GM12878 (cell line): Measurements from ENCODE around the gene ZNF544.

Source experiments
- EGR1 ChIP-seq, 2 experiments: IDR thresholded peaks; 1 replicate in 1 of 2; 2 replicates in 1 of 2; pipeline ENCODE4 v1.6.1; 2011 to 2012; ENCODE audit warnings: low read depth in 2 of 2, low read length in 2 of 2, borderline replicate concordance in 1 of 2, mild to moderate bottlenecking in 1 of 2, moderate library complexity in 1 of 2
- EZH2 ChIP-seq: IDR thresholded peaks from 2 replicates; pipeline ENCODE4 v1.6.1; 2012; ENCODE audit warnings: low read depth, mild to moderate bottlenecking, control low read depth, inconsistent platforms, low read length, borderline replicate concordance; ENCODE audit not compliant: control insufficient read depth
- HDAC2 ChIP-seq: fragments of 200-600 bp; sonication (generic); IDR thresholded peaks from 2 replicates; pipeline ENCODE4 v1.6.1; 2017
- POLR2A ChIP-seq: IDR thresholded peaks from 2 replicates; pipeline ENCODE4 v1.6.1; 2011; ENCODE audit warnings: low read depth, mild to moderate bottlenecking, low read length
- POLR2AphosphoS5 ChIP-seq: IDR thresholded peaks from 2 replicates; pipeline ENCODE4 v1.6.1; 2011; ENCODE audit warnings: mild to moderate bottlenecking, low read length, inconsistent platforms
- RAD21 ChIP-seq: IDR thresholded peaks from 2 replicates; pipeline ENCODE4 v1.6.1; 2011; ENCODE audit warnings: mild to moderate bottlenecking, low read depth, low read length, moderate library complexity; ENCODE audit not compliant: insufficient read depth
- REST ChIP-seq: IDR thresholded peaks from 2 replicates; pipeline ENCODE4 v1.6.1; 2012; ENCODE audit warnings: mild to moderate bottlenecking, low read depth, low read length
- SIN3A ChIP-seq: IDR thresholded peaks from 2 replicates; pipeline ENCODE4 v1.6.1; 2012; ENCODE audit warnings: low read depth, low read length, improper control_type of control experiment
- SMARCA5 ChIP-seq: fragments of 450-650 bp; IDR thresholded peaks from 2 replicates; pipeline ENCODE4 v1.6.1; 2017; ENCODE audit warnings: mild to moderate bottlenecking
- TCF12 ChIP-seq: IDR thresholded peaks from 2 replicates; pipeline ENCODE4 v1.6.1; 2011; ENCODE audit warnings: low read depth, mild to moderate bottlenecking, low read length
- ZSCAN29 ChIP-seq: fragments of 450-650 bp; IDR thresholded peaks from 2 replicates; pipeline ENCODE4 v1.6.1; 2017; ENCODE audit warnings: mild to moderate bottlenecking, moderate library complexity
- TF ChIP-seq, protein P1 (sequence below), 3 experiments: IDR thresholded peaks in 2 of 3; conservative IDR thresholded peaks in 1 of 3; 2 replicates each; pipeline ENCODE4 v1.5.1; 2011; ENCODE audit warnings: low read depth in 3 of 3, low read length in 3 of 3, mild to moderate bottlenecking in 3 of 3, control low read depth in 2 of 3, moderate library complexity in 2 of 3, inconsistent platforms in 1 of 3, mixed read lengths in 1 of 3; ENCODE audit not compliant: control insufficient read depth in 2 of 3, insufficient read depth in 1 of 3; ENCODE audit errors: extremely low read depth in 1 of 3
- TF ChIP-seq, protein P2 (sequence below): IDR thresholded peaks from 2 replicates; pipeline ENCODE4 v1.6.1; 2012; ENCODE audit warnings: low read length, inconsistent platforms
- TF ChIP-seq, protein P3 (sequence below): IDR thresholded peaks from 2 replicates; pipeline ENCODE4 v1.6.1; 2012; ENCODE audit warnings: low read depth, low read length, improper control_type of control experiment

DNA sequence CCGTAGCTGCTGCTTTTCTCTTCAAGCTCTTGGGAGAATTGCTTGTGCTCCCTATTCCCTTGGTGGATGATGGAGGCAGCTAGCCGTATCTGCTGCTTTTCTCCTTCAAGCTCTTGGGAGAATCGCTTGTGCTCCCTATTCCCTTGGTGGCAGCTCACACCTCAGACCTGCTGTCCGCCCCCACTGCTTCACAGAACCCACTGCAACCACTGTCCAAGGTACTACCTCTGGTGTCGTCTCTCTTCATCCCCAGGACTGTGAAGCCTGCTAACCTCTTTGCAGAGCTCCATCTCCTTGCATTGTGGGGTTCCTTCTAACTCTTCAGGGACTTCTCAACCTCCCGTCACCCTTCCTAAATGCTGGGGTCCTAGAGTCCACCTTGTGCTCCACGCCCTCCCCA lies 71.9 kb downstream of the ZNF544 start:
- TF ChIP-seq, protein P1, sequence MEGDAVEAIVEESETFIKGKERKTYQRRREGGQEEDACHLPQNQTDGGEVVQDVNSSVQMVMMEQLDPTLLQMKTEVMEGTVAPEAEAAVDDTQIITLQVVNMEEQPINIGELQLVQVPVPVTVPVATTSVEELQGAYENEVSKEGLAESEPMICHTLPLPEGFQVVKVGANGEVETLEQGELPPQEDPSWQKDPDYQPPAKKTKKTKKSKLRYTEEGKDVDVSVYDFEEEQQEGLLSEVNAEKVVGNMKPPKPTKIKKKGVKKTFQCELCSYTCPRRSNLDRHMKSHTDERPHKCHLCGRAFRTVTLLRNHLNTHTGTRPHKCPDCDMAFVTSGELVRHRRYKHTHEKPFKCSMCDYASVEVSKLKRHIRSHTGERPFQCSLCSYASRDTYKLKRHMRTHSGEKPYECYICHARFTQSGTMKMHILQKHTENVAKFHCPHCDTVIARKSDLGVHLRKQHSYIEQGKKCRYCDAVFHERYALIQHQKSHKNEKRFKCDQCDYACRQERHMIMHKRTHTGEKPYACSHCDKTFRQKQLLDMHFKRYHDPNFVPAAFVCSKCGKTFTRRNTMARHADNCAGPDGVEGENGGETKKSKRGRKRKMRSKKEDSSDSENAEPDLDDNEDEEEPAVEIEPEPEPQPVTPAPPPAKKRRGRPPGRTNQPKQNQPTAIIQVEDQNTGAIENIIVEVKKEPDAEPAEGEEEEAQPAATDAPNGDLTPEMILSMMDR (IDR thresholded peaks at IDR 0.05 in 2 of 3, conservative IDR thresholded peaks at IDR 0.05 in 1 of 3; ENCODE audit: control insufficient read depth in 2 of 3, extremely low read depth in 1 of 3, insufficient read depth in 1 of 3, low read depth in 3 of 3, low read length in 3 of 3): no peak
- TF ChIP-seq HDAC2: no peak
- no peak for TF ChIP-seq ZSCAN29
- no peak for TF ChIP-seq TCF12
- no peak for TF ChIP-seq POLR2A
- TF ChIP-seq EZH2: no peak
- TF ChIP-seq, protein P2, sequence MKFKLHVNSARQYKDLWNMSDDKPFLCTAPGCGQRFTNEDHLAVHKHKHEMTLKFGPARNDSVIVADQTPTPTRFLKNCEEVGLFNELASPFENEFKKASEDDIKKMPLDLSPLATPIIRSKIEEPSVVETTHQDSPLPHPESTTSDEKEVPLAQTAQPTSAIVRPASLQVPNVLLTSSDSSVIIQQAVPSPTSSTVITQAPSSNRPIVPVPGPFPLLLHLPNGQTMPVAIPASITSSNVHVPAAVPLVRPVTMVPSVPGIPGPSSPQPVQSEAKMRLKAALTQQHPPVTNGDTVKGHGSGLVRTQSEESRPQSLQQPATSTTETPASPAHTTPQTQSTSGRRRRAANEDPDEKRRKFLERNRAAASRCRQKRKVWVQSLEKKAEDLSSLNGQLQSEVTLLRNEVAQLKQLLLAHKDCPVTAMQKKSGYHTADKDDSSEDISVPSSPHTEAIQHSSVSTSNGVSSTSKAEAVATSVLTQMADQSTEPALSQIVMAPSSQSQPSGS: no peak
- TF ChIP-seq EGR1 (IDR thresholded peaks at IDR 0.05; ENCODE audit: borderline replicate concordance in 1 of 2, low read depth in 2 of 2, low read length in 2 of 2): no peak
- TF ChIP-seq, protein P3, sequence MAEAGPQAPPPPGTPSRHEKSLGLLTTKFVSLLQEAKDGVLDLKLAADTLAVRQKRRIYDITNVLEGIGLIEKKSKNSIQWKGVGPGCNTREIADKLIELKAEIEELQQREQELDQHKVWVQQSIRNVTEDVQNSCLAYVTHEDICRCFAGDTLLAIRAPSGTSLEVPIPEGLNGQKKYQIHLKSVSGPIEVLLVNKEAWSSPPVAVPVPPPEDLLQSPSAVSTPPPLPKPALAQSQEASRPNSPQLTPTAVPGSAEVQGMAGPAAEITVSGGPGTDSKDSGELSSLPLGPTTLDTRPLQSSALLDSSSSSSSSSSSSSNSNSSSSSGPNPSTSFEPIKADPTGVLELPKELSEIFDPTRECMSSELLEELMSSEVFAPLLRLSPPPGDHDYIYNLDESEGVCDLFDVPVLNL: no peak
- TF ChIP-seq REST: peak; percentile 19; the same call in 1 of the 2 replicates
- no peak for TF ChIP-seq RAD21
- TF ChIP-seq SMARCA5: no peak
- no peak for TF ChIP-seq SIN3A
- no peak for TF ChIP-seq POLR2AphosphoS5
